NCI-H1092 treated with DMSO at 0.1 percent for 48 hours (cell line): ENCODE data around the gene ZNF362.
"Not testable (repeated sequence)": the region's sequence is repeated elsewhere in the genome, so short reads cannot be mapped to it uniquely, and the experiment has no call there.

Source experiments
- DNase-seq: peaks from one replicate; lab custom pipeline; 2025; lab: John Stamatoyannopoulos, UW

Gene ZNF362

DNA sequence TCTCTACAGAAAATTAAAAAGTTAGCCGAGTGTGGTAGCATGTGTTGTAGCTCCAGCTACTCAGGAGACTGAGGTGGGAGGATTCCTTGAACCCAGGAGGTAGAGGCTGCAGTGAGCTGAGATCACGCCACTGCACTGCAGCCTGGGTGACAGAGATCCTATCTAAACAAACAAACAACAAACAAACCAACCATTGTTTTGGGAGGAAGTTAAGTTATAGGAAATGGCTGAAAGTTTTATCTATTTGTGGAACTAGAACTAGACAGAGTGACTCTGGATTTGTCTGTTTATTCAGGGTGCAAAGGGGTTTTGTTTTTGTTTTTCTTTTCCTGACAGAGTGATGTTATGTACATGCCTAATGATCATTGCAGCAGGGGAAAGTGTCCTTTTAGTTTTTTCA is 31.0 kb downstream of the ZNF362 start:
- no peak for DNase-seq

- no peak for DNase-seq
Observed at GRCh38 chr1:33288976-33289857, 32.9 kb downstream of the ZNF362 start.

DNA sequence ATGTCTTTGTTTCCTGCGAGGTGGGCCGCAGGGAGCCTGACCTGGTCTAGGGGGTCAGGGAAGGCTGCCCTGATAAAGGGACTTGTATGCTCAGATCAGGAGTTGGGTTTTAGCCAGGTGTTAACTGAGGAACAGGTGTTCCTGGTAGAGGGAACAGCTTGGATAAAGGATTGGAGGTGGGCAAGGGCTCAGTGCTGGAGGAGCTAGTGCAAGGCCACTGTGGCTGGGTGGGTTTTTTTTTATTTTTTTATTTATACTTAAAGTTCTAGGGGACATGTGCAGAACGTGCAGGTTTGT is 33.5 kb downstream of the ZNF362 start:
- DNase-seq, result no peak

- DNase-seq, result not testable (repeated sequence)
Observed at GRCh38 chr1:33290615-33291014, 34.3 kb downstream of the ZNF362 start.

GRCh38 chr1:33292726-33293340 is 36.5 kb downstream of the ZNF362 start:
- DNase-seq, result no peak

GRCh38 chr1:33294071-33295010 is 38.0 kb downstream of the ZNF362 start:
- no peak for DNase-seq

- DNase-seq, result no peak
Observed at GRCh38 chr1:33295023-33295422, 38.7 kb downstream of the ZNF362 start.

DNA sequence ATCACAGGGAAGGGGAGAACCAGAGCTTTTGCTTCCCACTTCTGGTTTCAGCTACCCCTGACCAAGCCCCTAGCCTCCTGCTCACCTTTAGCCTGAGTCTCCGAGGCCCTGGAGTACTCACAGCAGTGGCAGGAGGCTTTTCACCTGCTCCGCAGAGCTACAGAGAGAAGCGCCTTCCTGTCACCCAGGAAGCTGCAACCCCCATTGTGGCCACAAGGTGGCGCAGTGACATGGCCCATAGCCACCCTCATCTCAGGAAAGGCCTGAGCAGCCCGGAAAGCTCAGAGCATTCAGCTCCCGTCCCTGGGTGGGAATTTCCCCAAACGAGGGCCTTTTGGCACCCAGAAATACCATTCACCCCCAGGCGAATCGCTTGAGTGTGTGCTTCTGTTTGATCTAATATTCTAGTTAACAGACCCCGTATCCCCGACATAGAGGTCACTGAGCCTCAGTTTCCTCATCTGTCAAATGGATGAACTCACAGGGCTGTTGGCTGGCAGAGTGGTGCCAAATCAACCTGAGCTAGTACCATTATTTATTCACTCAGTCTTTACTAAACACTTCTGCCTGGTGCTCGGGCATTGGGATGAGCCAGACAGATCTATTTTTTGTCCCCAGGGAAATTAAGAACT is 39.3 kb downstream of the ZNF362 start:
- DNase-seq, result peak; percentile 75

DNA sequence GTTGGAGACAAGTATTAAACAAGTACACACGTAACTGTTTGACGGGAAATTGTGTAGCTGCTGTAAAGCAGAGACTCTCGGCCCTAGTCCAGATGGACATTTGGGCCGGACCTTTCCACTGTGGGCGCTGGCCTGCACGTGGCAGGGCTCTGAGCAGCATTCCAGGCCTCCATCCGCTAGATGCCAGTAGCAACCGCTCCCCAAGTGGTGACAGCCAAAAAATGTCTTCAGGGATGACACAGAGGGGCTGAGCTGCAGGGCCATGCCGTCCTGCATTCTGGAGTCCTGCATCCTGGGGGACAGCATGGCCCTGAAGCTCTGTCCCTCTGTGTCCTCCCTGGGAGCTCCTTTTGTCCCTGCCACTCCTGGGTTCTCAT is 39.8 kb downstream of the ZNF362 start:
- DNase-seq, result no peak

DNA sequence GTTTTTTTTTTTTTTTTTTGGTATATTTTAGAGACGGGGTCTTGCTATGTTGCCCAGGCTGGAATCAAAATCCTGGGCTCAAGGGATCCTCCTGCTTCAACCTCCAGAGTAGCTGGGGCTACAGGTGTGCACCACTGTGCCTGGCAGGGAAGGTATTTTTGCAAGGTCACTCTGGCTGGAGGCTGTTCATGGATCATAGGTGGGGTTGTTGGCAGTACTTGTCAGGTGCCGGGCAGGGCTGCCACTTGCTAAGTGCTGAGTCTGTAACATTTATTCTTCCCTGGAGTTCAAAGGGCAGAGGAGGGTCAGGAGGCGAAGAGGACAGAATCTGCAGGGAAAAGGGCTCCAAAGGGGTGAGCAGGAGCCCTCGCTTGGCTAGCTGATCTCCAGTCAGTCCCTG is 40.5 kb downstream of the ZNF362 start:
- no peak for DNase-seq

DNA sequence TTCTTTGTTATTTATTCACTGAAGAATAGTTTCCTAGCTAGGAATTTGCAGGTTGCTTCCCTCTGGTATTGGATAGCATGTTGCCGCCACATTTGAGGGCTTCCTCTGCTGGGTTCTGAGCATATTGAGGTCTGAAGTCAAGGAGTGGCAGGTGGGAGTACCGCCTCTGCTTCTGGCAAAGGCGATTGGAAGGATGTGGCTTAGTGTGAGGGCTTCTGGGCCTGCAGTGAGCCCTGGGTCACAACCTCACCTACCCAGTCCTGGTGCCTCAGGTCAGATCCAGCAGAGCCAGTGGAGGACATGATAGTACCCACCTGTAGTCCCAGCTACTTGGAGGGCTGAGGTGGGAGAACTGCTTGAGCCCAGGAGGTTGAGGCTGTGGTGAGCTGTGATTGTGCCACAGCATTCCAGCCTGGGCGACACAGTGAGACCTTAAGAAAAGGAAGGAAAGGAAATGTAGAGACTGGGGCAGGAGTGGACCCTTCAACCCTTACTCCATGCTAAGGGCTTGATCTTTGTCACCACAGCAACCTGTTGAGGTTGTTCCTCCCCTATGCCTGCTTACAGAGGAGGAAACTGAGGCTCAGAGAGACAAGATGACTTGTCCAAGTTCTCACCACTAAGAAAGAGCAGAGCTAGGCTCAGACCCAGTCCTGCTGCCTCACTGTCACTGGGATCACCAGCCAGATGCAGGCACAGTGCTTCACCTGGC is 41.8 kb downstream of the ZNF362 start:
- DNase-seq, result no peak

GRCh38 chr1:33298623-33299277 is 42.5 kb downstream of the ZNF362 start:
- DNase-seq, result peak; percentile 53

DNA sequence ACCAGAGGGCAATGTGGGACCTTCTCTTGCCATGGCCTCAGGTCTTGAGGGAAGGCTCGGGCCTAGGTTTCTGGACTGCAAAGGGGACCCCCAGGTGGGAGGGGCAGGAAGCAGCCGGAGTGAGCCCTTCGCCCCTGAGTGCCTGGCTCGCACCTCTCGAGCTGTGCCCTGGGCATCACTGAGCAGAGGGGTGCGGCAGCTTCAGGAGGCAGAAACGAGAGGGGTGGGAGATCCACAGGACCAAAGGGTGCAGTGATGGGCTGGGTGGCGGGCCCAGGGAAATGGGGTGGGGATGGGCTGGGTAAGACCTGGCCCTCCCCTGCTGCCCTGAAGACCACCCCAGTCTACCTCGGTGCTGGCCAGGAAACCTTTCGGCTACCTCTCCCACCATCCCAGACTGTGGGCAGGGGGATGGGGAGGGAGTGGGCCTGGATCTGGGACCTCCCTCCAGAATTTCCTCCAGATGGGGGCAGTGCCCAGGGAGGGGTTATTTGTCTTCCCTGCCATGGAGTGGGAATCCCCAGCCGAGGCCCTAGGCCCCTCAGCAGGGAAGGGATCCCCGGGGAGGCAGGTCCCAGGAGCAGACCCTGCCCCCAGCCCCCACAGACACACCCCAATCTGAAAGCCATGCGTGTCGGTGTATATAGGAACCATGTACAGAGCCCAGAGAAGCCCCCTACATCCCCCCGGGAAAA is 43.3 kb downstream of the ZNF362 start:
- DNase-seq, result no peak

- DNase-seq, result no peak
Observed at GRCh38 chr1:33300673-33301072, 44.4 kb downstream of the ZNF362 start.

GRCh38 chr1:33301273-33301984 is 45.1 kb downstream of the ZNF362 start:
- no peak for DNase-seq

DNA sequence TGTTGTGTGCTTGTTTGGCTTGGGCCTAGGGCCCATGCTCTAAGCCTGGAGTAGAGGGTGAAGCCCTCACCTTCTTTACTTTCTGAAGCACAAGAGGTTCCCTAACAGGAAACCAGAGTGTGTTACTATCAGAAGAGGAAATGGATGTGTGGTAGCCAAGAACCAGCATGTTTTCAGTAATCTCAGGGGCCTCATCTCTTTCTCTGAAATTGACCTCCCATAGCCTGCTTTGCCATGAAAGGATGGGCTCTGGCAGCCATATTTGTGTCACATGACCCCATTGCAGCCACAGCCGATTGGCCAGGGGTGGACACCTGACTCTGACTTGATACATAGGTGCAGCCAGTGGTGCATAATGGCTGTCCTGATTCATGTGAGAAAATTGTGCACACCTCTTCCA is 46.0 kb downstream of the ZNF362 start:
- DNase-seq, result no peak

DNA sequence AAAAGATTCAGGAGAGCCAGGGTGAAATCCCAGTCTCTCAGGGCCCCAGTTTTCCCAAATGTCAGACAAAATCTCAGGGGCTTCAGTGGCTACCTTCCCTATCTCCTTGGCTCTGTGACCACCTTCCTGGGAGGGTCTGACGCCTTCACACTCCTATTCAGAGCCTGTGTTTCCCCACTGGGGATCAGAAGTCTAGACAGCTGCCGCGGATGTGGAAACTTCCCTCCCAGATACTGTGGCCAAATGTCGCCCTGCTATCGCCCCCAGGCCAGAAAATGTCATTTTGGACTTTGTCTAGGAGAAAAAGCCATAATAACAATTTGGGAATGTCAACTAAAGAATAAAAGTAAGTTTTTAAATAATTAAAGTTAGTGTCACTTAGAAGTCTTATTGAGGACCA is 48.7 kb downstream of the ZNF362 start:
- DNase-seq, result no peak

DNA sequence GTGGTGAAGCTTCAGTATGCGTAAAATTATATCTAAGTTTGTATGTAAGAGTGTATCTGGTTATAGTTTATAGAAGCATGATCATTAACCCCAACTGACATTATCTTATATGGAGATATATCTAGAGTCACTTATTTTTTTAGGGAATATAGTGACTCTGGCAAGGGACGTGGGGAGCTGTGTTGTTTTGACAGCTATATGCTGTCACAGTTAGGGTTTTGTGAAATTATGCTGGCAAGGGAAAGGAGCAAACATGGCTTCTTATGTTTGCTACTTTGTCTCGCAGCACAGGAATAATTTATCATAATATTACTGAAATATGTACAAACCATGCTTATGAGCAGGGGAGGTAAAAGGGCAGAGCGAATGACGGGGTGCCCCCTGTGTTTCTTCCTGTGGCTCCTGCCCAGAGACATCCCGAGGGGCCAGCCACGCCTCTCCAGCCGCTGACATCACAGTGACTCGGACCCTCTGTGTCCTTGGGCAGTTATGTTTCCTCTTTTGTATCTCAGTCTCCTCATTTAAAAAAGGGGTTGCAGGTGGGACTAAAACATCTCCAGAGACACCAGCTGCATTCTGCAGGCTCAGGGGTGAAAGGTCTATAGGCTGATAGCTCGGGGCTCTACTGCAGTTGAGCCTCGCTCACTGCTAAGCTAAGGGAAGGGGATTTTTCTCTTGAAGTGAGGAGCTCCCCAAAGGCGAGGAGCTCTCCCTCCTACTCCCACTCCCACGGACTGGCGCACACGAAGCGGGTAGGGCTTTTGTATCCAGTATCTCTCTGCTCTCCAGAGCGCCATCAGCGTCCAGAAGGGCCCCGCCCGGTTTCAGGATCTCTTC is 49.7 kb downstream of the ZNF362 start:
- DNase-seq, result no peak
